Muscle layer of colon (tissue), 2 donors: ENCODE data around the gene MYL10.

Experiments used
- H3K27ac ChIP-seq: one replicate; pipeline ENCODE4 v1.7.0; 2013; ENCODE audit warnings: low read depth, mild to moderate bottlenecking, low read length, moderate library complexity
- H3K27me3 ChIP-seq, 2 donors: one replicate each; pipeline ENCODE4 v1.7.0; 2013; ENCODE audit warnings: low read length in 2 of 2, mild to moderate bottlenecking in 2 of 2; ENCODE audit not compliant: insufficient read depth in 2 of 2, control insufficient read depth in 1 of 2
- H3K36me3 ChIP-seq: one replicate; pipeline ENCODE4 v1.7.0; 2013; ENCODE audit warnings: mild to moderate bottlenecking, low read length; ENCODE audit not compliant: insufficient read depth
- H3K4me1 ChIP-seq: one replicate; pipeline ENCODE4 v1.7.0; 2013; ENCODE audit warnings: mild to moderate bottlenecking, low read length; ENCODE audit not compliant: insufficient read depth
- H3K4me3 ChIP-seq, 2 donors: one replicate each; pipeline ENCODE4 v1.7.0; 2013; ENCODE audit warnings: low read length in 2 of 2, low read depth in 1 of 2, mild to moderate bottlenecking in 1 of 2, moderate library complexity in 1 of 2
- H3K9ac ChIP-seq: one replicate; pipeline ENCODE4 v1.7.0; 2013; ENCODE audit warnings: low read length
- H3K9me3 ChIP-seq: one replicate; pipeline ENCODE4 v1.7.0; 2013; ENCODE audit warnings: mild to moderate bottlenecking, low read length
- donor health status: abdominal sarcoma.
- donor health status: Adenocarcinoma of cecum.

MYL10 gene

GRCh38 chr7:101578552-101578951, 50.5 kb downstream of the MYL10 start:
- Histone ChIP-seq H3K4me3 (no peak overlapping the region), H3K4me1 (no peaks in the 10 kb centered on the region), H3K36me3 (no peaks in the 10 kb centered on the region), H3K9ac (no peak overlapping the region), H3K9me3 (peaks cover 6% of the 10 kb centered on the region), H3K27ac (no peak overlapping the region), H3K27me3 (no peaks in the 10 kb centered on the region)

DNA sequence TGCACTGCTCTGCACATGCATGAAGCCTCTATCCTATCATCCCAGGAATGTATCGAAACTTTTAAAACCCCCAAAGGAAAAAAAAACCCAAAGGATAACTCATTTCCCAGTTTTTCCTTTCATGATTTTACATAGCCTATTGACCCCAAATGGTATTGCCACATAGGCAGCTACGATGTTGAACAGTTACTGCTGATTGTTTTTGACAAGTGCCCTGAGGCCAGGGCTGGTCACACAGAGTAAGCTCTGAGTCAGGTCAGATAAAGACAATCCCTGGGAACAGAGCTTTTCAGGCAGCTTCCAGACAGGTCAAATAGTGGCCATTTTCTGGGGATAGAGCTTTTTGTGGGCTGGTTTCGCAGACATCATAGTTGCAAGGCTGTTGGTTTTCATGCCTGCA, 52.1 kb downstream of the MYL10 start:
- no peaks in the 10 kb centered on the region for H3K4me1 ChIP-seq
- H3K27me3 ChIP-seq = no peaks in the 10 kb centered on the region
- no peak overlapping the region for H3K4me3 ChIP-seq
- no peak overlapping the region for H3K27ac ChIP-seq
- no peaks in the 10 kb centered on the region for H3K36me3 ChIP-seq
- H3K9me3 ChIP-seq = peaks cover 6% of the 10 kb centered on the region
- H3K9ac ChIP-seq = no peak overlapping the region

GRCh38 chr7:101575721-101576120, 53.4 kb downstream of the MYL10 start:
- Histone ChIP-seq H3K27ac (no peak overlapping the region), H3K27me3 (no peaks in the 10 kb centered on the region), H3K9me3 (peaks cover 6% of the 10 kb centered on the region), H3K36me3 (no peaks in the 10 kb centered on the region), H3K9ac (no peak overlapping the region), H3K4me3 (no peak overlapping the region), H3K4me1 (no peaks in the 10 kb centered on the region)

- no peaks in the 10 kb centered on the region for H3K36me3 ChIP-seq
- no peak overlapping the region for H3K9ac ChIP-seq
- no peak overlapping the region for H3K4me3 ChIP-seq
- peaks cover 6% of the 10 kb centered on the region for H3K9me3 ChIP-seq
- H3K27ac ChIP-seq = no peak overlapping the region
- H3K27me3 ChIP-seq = no peaks in the 10 kb centered on the region
- no peaks in the 10 kb centered on the region for H3K4me1 ChIP-seq
Observed at GRCh38 chr7:101575168-101575567, 53.9 kb downstream of the MYL10 start.

GRCh38 chr7:101572156-101572555, 56.9 kb downstream of the MYL10 start:
- no peak overlapping the region for H3K27ac ChIP-seq
- H3K9ac ChIP-seq = no peak overlapping the region
- no peaks in the 10 kb centered on the region for H3K27me3 ChIP-seq
- no peaks in the 10 kb centered on the region for H3K4me1 ChIP-seq
- peaks cover 6% of the 10 kb centered on the region for H3K9me3 ChIP-seq
- H3K36me3 ChIP-seq = no peaks in the 10 kb centered on the region
- no peak overlapping the region for H3K4me3 ChIP-seq

DNA sequence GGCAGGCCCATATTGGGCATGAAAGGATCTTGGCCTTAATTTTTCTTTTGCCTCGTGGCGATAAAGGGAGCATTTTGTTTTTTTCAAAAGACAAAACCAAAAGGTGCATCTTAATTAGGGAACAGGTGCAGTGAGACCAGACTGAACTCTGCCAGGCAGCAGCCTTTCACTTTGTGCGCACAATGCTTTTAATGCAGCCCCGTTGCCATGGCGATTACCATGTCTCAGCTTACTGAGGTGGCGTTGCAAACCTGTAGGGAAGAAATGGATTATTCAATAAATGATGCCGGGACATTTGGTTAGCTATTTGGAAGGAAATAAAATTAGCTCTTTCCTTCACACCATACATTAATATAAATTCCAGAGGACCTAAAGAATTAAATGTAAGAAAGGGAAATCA, 61.9 kb downstream of the MYL10 start:
- Histone ChIP-seq H3K36me3 (no peaks in the 10 kb centered on the region), H3K9me3 (no peaks in the 10 kb centered on the region), H3K4me3 (no peak overlapping the region), H3K9ac (no peak overlapping the region), H3K27ac (no peak overlapping the region), H3K4me1 (no peaks in the 10 kb centered on the region), H3K27me3 (peaks cover 0 to 5% of the 10 kb centered on the region in 2 donors)

DNA sequence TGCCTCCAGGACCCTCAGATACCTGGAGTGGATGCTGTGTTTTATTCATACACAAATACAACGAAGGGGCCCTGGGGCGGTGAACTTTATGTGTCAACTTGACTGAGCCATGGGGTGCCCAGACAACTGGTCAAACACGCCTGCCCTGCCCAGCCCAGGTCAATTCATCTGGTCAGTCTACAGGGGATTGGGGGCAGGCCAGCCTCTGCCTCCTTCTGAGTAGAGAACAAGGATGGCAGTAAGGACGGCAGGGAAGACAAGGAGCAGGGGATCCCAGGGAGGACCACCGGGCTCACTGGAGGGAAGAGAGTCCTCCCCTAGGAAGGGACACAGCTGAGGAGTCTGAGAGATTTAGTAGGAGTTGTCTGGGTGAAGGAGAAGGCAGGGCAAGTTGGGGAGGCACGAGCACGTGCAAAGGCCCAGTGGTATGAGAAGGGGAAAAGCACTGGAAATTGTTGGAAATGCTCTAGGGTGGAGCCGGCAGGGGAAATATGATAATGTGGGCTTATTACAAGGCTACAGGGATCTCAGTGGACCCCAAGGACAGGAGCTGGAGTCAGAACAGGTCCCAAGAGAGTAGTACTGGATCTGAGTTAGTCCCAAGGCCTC, 63.4 kb downstream of the MYL10 start:
- H3K27me3 ChIP-seq = peaks cover 0 to 5% of the 10 kb centered on the region in 2 donors
- no peaks in the 10 kb centered on the region for H3K36me3 ChIP-seq
- H3K4me3 ChIP-seq = no peak overlapping the region

GRCh38 chr7:101564778-101565211, 64.3 kb downstream of the MYL10 start:
- no peaks in the 10 kb centered on the region for H3K9me3 ChIP-seq
- peaks cover 0 to 5% of the 10 kb centered on the region in 2 donors for H3K27me3 ChIP-seq
- no peak overlapping the region for H3K9ac ChIP-seq
- H3K27ac ChIP-seq = no peak overlapping the region
- H3K36me3 ChIP-seq = no peaks in the 10 kb centered on the region
- no peaks in the 10 kb centered on the region for H3K4me1 ChIP-seq
- H3K4me3 ChIP-seq = no peak overlapping the region

More for the DNA sequence above, 63.4 kb downstream of the MYL10 start:
- H3K9ac ChIP-seq = no peak overlapping the region
- H3K27ac ChIP-seq = no peak overlapping the region
- H3K4me1 ChIP-seq = no peaks in the 10 kb centered on the region
- H3K9me3 ChIP-seq = no peaks in the 10 kb centered on the region

- H3K9me3 ChIP-seq = no peaks in the 10 kb centered on the region
Observed at GRCh38 chr7:101563943-101564777, 64.9 kb downstream of the MYL10 start.

More at GRCh38 chr7:101563943-101564777, 64.9 kb downstream of the MYL10 start:
- Histone ChIP-seq H3K27me3 (peaks cover 0 to 5% of the 10 kb centered on the region in 2 donors), H3K36me3 (no peaks in the 10 kb centered on the region), H3K9ac (no peak overlapping the region), H3K4me3 (no peak overlapping the region), H3K4me1 (no peaks in the 10 kb centered on the region), H3K27ac (no peak overlapping the region)
